GM21619 (cell line): ENCODE results near the gene GM2A.
A peak's percentile ranks its signal among the peaks of the same experiment; 100 is the strongest.
"Not testable (repeated sequence)": the region's sequence is repeated elsewhere in the genome, so short reads cannot be mapped to it uniquely, and the experiment has no call there.

Experiments
- ATAC-seq: cut with Tn5 transposase; IDR thresholded peaks from one replicate; pipeline ENCODE4 v1.9.1; 2021; ENCODE audit not compliant: unreplicated experiment

Gene GM2A

GRCh38 chr5:151251001-151251551, 1.9 kb upstream of the GM2A start:
- no peak for ATAC-seq

- ATAC-seq = no peak
Observed at GRCh38 chr5:151251621-151252020, 1.4 kb upstream of the GM2A start.

GRCh38 chr5:151253605-151253950, 593 bp downstream of the GM2A start:
- no peak for ATAC-seq

- no peak for ATAC-seq
Observed at GRCh38 chr5:151254556-151254955, 1.6 kb downstream of the GM2A start.

- not testable (repeated sequence) for ATAC-seq
Observed at GRCh38 chr5:151254990-151255389, 2.0 kb downstream of the GM2A start.

- ATAC-seq = peak; percentile 34
Observed at GRCh38 chr5:151255621-151256286, 2.8 kb downstream of the GM2A start.

- ATAC-seq = peak; percentile 27
Observed at GRCh38 chr5:151257731-151258181, 4.8 kb downstream of the GM2A start.

- no peak for ATAC-seq
Observed at GRCh38 chr5:151258201-151258611, 5.2 kb downstream of the GM2A start.

- no peak for ATAC-seq
Observed at GRCh38 chr5:151258816-151259215, 5.8 kb downstream of the GM2A start.

- no peak for ATAC-seq
Observed at GRCh38 chr5:151259931-151260330, 6.9 kb downstream of the GM2A start.

GRCh38 chr5:151262532-151262931, 9.5 kb downstream of the GM2A start:
- no peak for ATAC-seq

GRCh38 chr5:151264113-151264512, 11.1 kb downstream of the GM2A start:
- ATAC-seq = peak; percentile 54

GRCh38 chr5:151267491-151268260, 14.7 kb downstream of the GM2A start:
- ATAC-seq = no peak

- peak; percentile 93 for ATAC-seq
Observed at GRCh38 chr5:151270599-151270998, 17.6 kb downstream of the GM2A start.

GRCh38 chr5:151271336-151271735, 18.4 kb downstream of the GM2A start:
- no peak for ATAC-seq

- no peak for ATAC-seq
Observed at GRCh38 chr5:151274666-151275065, 21.7 kb downstream of the GM2A start.

- ATAC-seq = no peak
Observed at GRCh38 chr5:151275803-151276202, 22.8 kb downstream of the GM2A start.

- no peak for ATAC-seq
Observed at GRCh38 chr5:151278845-151279244, 25.9 kb downstream of the GM2A start.

GRCh38 chr5:151280443-151280842, 27.5 kb downstream of the GM2A start:
- no peak for ATAC-seq

- no peak for ATAC-seq
Observed at GRCh38 chr5:151281001-151281639, 28.1 kb downstream of the GM2A start.

GRCh38 chr5:151283120-151283825, 30.3 kb downstream of the GM2A start:
- ATAC-seq = no peak
